GM21367 (cell line): ENCODE measurements around the gene LIN9.

Experiments used
- ATAC-seq: cut with Tn5 transposase; IDR thresholded peaks from one replicate; pipeline ENCODE4 v1.9.1; 2021; ENCODE audit not compliant: unreplicated experiment

The LIN9 gene

GRCh38 chr1:226320930-226321329 lies 12.0 kb upstream of the LIN9 start:
- ATAC-seq, result no peak

- ATAC-seq, result no peak
Measured at GRCh38 chr1:226318471-226318870, 9.5 kb upstream of the LIN9 start.

- ATAC-seq, result no peak
Measured at GRCh38 chr1:226314055-226314454, 5.1 kb upstream of the LIN9 start.

GRCh38 chr1:226312065-226312464 lies 3.1 kb upstream of the LIN9 start:
- no peak for ATAC-seq

GRCh38 chr1:226311376-226311775 lies 2.4 kb upstream of the LIN9 start:
- no peak for ATAC-seq

GRCh38 chr1:226310637-226311195 lies 1.8 kb upstream of the LIN9 start:
- no peak for ATAC-seq

- no peak for ATAC-seq
Measured at GRCh38 chr1:226310245-226310540, 1.2 kb upstream of the LIN9 start.

GRCh38 chr1:226309398-226310244 lies 657 bp upstream of the LIN9 start:
- ATAC-seq, result peak; percentile 8

GRCh38 chr1:226308166-226308722 lies 720 bp downstream of the LIN9 start:
- peak; percentile 16 for ATAC-seq

- ATAC-seq, result no peak
Measured at GRCh38 chr1:226306425-226306824, 2.5 kb downstream of the LIN9 start.

- no peak for ATAC-seq
Measured at GRCh38 chr1:226305184-226305583, 3.8 kb downstream of the LIN9 start.

GRCh38 chr1:226304291-226304955 lies 4.5 kb downstream of the LIN9 start:
- ATAC-seq, result no peak

GRCh38 chr1:226302731-226303130 lies 6.2 kb downstream of the LIN9 start:
- ATAC-seq, result no peak

GRCh38 chr1:226296911-226297310 lies 12.1 kb downstream of the LIN9 start:
- ATAC-seq, result no peak

- no peak for ATAC-seq
Measured at GRCh38 chr1:226293553-226293920, 15.4 kb downstream of the LIN9 start.

GRCh38 chr1:226292874-226293552 lies 16.0 kb downstream of the LIN9 start:
- ATAC-seq, result no peak

GRCh38 chr1:226287587-226287986 lies 21.4 kb downstream of the LIN9 start:
- ATAC-seq, result no peak

- ATAC-seq, result no peak
Measured at GRCh38 chr1:226281058-226281457, 27.9 kb downstream of the LIN9 start.

GRCh38 chr1:226279498-226279897 lies 29.5 kb downstream of the LIN9 start:
- no peak for ATAC-seq

- ATAC-seq, result no peak
Measured at GRCh38 chr1:226277897-226278296, 31.1 kb downstream of the LIN9 start.

GRCh38 chr1:226276987-226277386 lies 32.0 kb downstream of the LIN9 start:
- no peak for ATAC-seq
